ENCODE results near the gene PSMC1.

PSMC1 gene

GRCh38 chr14:90280096-90280495 is 23.7 kb downstream of the PSMC1 start:
- Mint-ChIP-seq H3K27me3 (no peaks in the 10 kb centered on the region), H3K9me3 (no peaks in the 10 kb centered on the region), H3K4me3 (no peak overlapping the region), H3K36me3 (ENCODE audit: insufficient read depth) (peaks cover 35% of the 10 kb centered on the region), H3K27ac (peak overlapping the region in 1 of 2 donors; percentile 51), H3K4me1 (ENCODE audit: low read depth in 2 of 2) (peaks cover 3% of the 10 kb centered on the region in 2 donors)
- no peak for DNase-seq
- ATAC-seq (replicated peaks), result no peak

GRCh38 chr14:90281261-90281660 is 24.9 kb downstream of the PSMC1 start:
- H3K9me3 Mint-ChIP-seq, result no peaks in the 10 kb centered on the region
- ATAC-seq (replicated peaks) (no peak), DNase-seq (no peak)
- H3K27me3 Mint-ChIP-seq, result no peaks in the 10 kb centered on the region
- H3K36me3 Mint-ChIP-seq (ENCODE audit: insufficient read depth), result peaks cover 41% of the 10 kb centered on the region
- no peak overlapping the region for H3K4me3 Mint-ChIP-seq
- no peak overlapping the region for H3K27ac Mint-ChIP-seq
- peaks cover 0 to 3% of the 10 kb centered on the region in 2 donors for H3K4me1 Mint-ChIP-seq (ENCODE audit: low read depth in 2 of 2)

GRCh38 chr14:90281756-90282155 is 25.4 kb downstream of the PSMC1 start:
- no peak overlapping the region for H3K27ac Mint-ChIP-seq

GRCh38 chr14:90287791-90288190 is 31.4 kb downstream of the PSMC1 start:
- ATAC-seq (replicated peaks) (no peak), DNase-seq (no peak)
- no peak overlapping the region for H3K4me3 Mint-ChIP-seq
- H3K4me1 Mint-ChIP-seq (ENCODE audit: low read depth in 2 of 2), result no peaks in the 10 kb centered on the region
- H3K9me3 Mint-ChIP-seq, result no peaks in the 10 kb centered on the region
- H3K27ac Mint-ChIP-seq, result peak overlapping the region in 1 of 2 donors; percentile 41
- H3K36me3 Mint-ChIP-seq (ENCODE audit: insufficient read depth), result peaks cover 57% of the 10 kb centered on the region
- H3K27me3 Mint-ChIP-seq, result no peaks in the 10 kb centered on the region

More at GRCh38 chr14:90281756-90282155, 25.4 kb downstream of the PSMC1 start:
- H3K27me3 Mint-ChIP-seq, result no peaks in the 10 kb centered on the region
- ATAC-seq (replicated peaks) (no peak), DNase-seq (no peak)
- H3K4me3 Mint-ChIP-seq, result no peak overlapping the region
- H3K9me3 Mint-ChIP-seq, result no peaks in the 10 kb centered on the region
- H3K4me1 Mint-ChIP-seq (ENCODE audit: low read depth in 2 of 2), result no peaks in the 10 kb centered on the region
- H3K36me3 Mint-ChIP-seq (ENCODE audit: insufficient read depth), result peaks cover 41% of the 10 kb centered on the region

- Mint-ChIP-seq H3K27me3 (no peaks in the 10 kb centered on the region), H3K4me3 (no peak overlapping the region), H3K27ac (peak overlapping the region in 1 of 2 donors; percentile 64), H3K9me3 (no peaks in the 10 kb centered on the region), H3K36me3 (ENCODE audit: insufficient read depth) (peaks cover 52% of the 10 kb centered on the region), H3K4me1 (ENCODE audit: low read depth in 2 of 2) (no peaks in the 10 kb centered on the region)
- ATAC-seq (replicated peaks) (peak; percentile 66), DNase-seq (peak in 1 of 3 experiments; percentile 26)
Measured at GRCh38 chr14:90288651-90289355, 32.5 kb downstream of the PSMC1 start.

- no peak overlapping the region for H3K4me3 Mint-ChIP-seq
- H3K27me3 Mint-ChIP-seq, result no peaks in the 10 kb centered on the region
- H3K36me3 Mint-ChIP-seq (ENCODE audit: insufficient read depth), result peaks cover 46% of the 10 kb centered on the region
- no peaks in the 10 kb centered on the region for H3K9me3 Mint-ChIP-seq
- DNase-seq (no peak), ATAC-seq (replicated peaks) (no peak)
- no peak overlapping the region for H3K27ac Mint-ChIP-seq
- H3K4me1 Mint-ChIP-seq (ENCODE audit: low read depth in 2 of 2), result no peaks in the 10 kb centered on the region
Measured at GRCh38 chr14:90290337-90291011, 34.1 kb downstream of the PSMC1 start.

- Mint-ChIP-seq H3K27ac (peak overlapping the region in 1 of 2 donors; percentile 85), H3K4me1 (ENCODE audit: low read depth in 2 of 2) (no peaks in the 10 kb centered on the region), H3K4me3 (no peak overlapping the region), H3K9me3 (no peaks in the 10 kb centered on the region), H3K36me3 (ENCODE audit: insufficient read depth) (peaks cover 52% of the 10 kb centered on the region), H3K27me3 (no peaks in the 10 kb centered on the region)
- DNase-seq (no peak), ATAC-seq (replicated peaks) (no peak)
Measured at GRCh38 chr14:90291699-90292098, 35.3 kb downstream of the PSMC1 start.

GRCh38 chr14:90293766-90294730 is 37.7 kb downstream of the PSMC1 start:
- DNase-seq, result no peak
- no peak overlapping the region for H3K4me3 Mint-ChIP-seq
- H3K36me3 Mint-ChIP-seq (ENCODE audit: insufficient read depth), result peaks cover 51% of the 10 kb centered on the region
- H3K27me3 Mint-ChIP-seq, result no peaks in the 10 kb centered on the region
- H3K4me1 Mint-ChIP-seq (ENCODE audit: low read depth in 2 of 2), result no peaks in the 10 kb centered on the region
- H3K27ac Mint-ChIP-seq, result no peak overlapping the region
- ATAC-seq (replicated peaks), result no peak
- no peaks in the 10 kb centered on the region for H3K9me3 Mint-ChIP-seq

- no peaks in the 10 kb centered on the region for H3K27me3 Mint-ChIP-seq
- no peaks in the 10 kb centered on the region for H3K9me3 Mint-ChIP-seq
- ATAC-seq (replicated peaks), result no peak
- H3K4me3 Mint-ChIP-seq, result no peak overlapping the region
- no peaks in the 10 kb centered on the region for H3K4me1 Mint-ChIP-seq (ENCODE audit: low read depth in 2 of 2)
- H3K27ac Mint-ChIP-seq, result no peak overlapping the region
- H3K36me3 Mint-ChIP-seq (ENCODE audit: insufficient read depth), result peaks cover 52% of the 10 kb centered on the region
- DNase-seq, result no peak
Measured at GRCh38 chr14:90294872-90295271, 38.5 kb downstream of the PSMC1 start.

- Mint-ChIP-seq H3K27ac (peak overlapping the region in 1 of 2 donors; percentile 19), H3K4me3 (no peak overlapping the region), H3K27me3 (no peaks in the 10 kb centered on the region), H3K36me3 (ENCODE audit: insufficient read depth) (peaks cover 48% of the 10 kb centered on the region), H3K9me3 (no peaks in the 10 kb centered on the region), H3K4me1 (ENCODE audit: low read depth in 2 of 2) (peaks cover 0 to 7% of the 10 kb centered on the region in 2 donors)
- DNase-seq, result no peak
- no peak for ATAC-seq (replicated peaks)
Measured at GRCh38 chr14:90295870-90296516, 39.6 kb downstream of the PSMC1 start.

GRCh38 chr14:90296641-90297040 is 40.3 kb downstream of the PSMC1 start:
- H3K9me3 Mint-ChIP-seq, result no peaks in the 10 kb centered on the region
- H3K4me3 Mint-ChIP-seq, result no peak overlapping the region
- ATAC-seq (replicated peaks), result no peak
- H3K4me1 Mint-ChIP-seq (ENCODE audit: low read depth in 2 of 2), result peaks cover 0 to 12% of the 10 kb centered on the region in 2 donors
- H3K36me3 Mint-ChIP-seq (ENCODE audit: insufficient read depth), result peaks cover 48% of the 10 kb centered on the region
- peak overlapping the region in 1 of 2 donors; percentile 19 for H3K27ac Mint-ChIP-seq
- no peak for DNase-seq
- no peaks in the 10 kb centered on the region for H3K27me3 Mint-ChIP-seq

GRCh38 chr14:90297876-90298629 is 41.7 kb downstream of the PSMC1 start:
- H3K27me3 Mint-ChIP-seq, result no peaks in the 10 kb centered on the region
- H3K9me3 Mint-ChIP-seq, result no peaks in the 10 kb centered on the region
- no peak overlapping the region for H3K27ac Mint-ChIP-seq
- H3K4me1 Mint-ChIP-seq (ENCODE audit: low read depth in 2 of 2), result peaks cover 0 to 15% of the 10 kb centered on the region in 2 donors
- ATAC-seq (replicated peaks) (no peak), DNase-seq (no peak)
- peaks cover 57% of the 10 kb centered on the region for H3K36me3 Mint-ChIP-seq (ENCODE audit: insufficient read depth)
- no peak overlapping the region for H3K4me3 Mint-ChIP-seq

All from effector memory CD8-positive, alpha-beta T cell (primary cell).